ENCODE measurements around the gene DAGLB. TPM values are rescaled to one million over a fixed set of nuclear protein-coding genes. Genes with fewer than 3 reads are reported as not detected.

Gene DAGLB
- total and polyA plus RNA-seq, 2 of the 8 experiments (the other 6 are each of a cell fraction or from before 2014, with no cell fraction given) = 27.0 to 39.6 TPM

DNA sequence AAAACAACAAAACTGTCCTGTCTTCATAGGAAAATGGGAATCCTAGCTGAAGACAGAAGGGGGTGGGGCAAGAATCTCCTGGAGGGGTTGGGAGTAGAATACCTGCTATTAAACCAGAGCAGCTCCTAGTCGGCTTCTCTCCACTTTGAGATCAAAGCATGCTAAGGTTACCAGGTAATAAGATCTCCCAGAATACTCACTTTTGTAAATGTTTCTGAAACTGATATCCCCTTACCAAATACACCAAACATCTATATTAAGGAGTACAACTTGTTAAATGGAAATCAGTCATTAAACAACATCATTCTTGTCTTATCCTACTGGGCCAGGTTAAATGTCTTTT is 29.5 kb upstream of the DAGLB start (continued):
- TF ChIP-seq, protein P1, sequence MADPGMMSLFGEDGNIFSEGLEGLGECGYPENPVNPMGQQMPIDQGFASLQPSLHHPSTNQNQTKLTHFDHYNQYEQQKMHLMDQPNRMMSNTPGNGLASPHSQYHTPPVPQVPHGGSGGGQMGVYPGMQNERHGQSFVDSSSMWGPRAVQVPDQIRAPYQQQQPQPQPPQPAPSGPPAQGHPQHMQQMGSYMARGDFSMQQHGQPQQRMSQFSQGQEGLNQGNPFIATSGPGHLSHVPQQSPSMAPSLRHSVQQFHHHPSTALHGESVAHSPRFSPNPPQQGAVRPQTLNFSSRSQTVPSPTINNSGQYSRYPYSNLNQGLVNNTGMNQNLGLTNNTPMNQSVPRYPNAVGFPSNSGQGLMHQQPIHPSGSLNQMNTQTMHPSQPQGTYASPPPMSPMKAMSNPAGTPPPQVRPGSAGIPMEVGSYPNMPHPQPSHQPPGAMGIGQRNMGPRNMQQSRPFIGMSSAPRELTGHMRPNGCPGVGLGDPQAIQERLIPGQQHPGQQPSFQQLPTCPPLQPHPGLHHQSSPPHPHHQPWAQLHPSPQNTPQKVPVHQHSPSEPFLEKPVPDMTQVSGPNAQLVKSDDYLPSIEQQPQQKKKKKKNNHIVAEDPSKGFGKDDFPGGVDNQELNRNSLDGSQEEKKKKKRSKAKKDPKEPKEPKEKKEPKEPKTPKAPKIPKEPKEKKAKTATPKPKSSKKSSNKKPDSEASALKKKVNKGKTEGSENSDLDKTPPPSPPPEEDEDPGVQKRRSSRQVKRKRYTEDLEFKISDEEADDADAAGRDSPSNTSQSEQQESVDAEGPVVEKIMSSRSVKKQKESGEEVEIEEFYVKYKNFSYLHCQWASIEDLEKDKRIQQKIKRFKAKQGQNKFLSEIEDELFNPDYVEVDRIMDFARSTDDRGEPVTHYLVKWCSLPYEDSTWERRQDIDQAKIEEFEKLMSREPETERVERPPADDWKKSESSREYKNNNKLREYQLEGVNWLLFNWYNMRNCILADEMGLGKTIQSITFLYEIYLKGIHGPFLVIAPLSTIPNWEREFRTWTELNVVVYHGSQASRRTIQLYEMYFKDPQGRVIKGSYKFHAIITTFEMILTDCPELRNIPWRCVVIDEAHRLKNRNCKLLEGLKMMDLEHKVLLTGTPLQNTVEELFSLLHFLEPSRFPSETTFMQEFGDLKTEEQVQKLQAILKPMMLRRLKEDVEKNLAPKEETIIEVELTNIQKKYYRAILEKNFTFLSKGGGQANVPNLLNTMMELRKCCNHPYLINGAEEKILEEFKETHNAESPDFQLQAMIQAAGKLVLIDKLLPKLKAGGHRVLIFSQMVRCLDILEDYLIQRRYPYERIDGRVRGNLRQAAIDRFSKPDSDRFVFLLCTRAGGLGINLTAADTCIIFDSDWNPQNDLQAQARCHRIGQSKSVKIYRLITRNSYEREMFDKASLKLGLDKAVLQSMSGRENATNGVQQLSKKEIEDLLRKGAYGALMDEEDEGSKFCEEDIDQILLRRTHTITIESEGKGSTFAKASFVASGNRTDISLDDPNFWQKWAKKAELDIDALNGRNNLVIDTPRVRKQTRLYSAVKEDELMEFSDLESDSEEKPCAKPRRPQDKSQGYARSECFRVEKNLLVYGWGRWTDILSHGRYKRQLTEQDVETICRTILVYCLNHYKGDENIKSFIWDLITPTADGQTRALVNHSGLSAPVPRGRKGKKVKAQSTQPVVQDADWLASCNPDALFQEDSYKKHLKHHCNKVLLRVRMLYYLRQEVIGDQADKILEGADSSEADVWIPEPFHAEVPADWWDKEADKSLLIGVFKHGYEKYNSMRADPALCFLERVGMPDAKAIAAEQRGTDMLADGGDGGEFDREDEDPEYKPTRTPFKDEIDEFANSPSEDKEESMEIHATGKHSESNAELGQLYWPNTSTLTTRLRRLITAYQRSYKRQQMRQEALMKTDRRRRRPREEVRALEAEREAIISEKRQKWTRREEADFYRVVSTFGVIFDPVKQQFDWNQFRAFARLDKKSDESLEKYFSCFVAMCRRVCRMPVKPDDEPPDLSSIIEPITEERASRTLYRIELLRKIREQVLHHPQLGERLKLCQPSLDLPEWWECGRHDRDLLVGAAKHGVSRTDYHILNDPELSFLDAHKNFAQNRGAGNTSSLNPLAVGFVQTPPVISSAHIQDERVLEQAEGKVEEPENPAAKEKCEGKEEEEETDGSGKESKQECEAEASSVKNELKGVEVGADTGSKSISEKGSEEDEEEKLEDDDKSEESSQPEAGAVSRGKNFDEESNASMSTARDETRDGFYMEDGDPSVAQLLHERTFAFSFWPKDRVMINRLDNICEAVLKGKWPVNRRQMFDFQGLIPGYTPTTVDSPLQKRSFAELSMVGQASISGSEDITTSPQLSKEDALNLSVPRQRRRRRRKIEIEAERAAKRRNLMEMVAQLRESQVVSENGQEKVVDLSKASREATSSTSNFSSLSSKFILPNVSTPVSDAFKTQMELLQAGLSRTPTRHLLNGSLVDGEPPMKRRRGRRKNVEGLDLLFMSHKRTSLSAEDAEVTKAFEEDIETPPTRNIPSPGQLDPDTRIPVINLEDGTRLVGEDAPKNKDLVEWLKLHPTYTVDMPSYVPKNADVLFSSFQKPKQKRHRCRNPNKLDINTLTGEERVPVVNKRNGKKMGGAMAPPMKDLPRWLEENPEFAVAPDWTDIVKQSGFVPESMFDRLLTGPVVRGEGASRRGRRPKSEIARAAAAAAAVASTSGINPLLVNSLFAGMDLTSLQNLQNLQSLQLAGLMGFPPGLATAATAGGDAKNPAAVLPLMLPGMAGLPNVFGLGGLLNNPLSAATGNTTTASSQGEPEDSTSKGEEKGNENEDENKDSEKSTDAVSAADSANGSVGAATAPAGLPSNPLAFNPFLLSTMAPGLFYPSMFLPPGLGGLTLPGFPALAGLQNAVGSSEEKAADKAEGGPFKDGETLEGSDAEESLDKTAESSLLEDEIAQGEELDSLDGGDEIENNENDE (IDR thresholded peaks at IDR 0.05; ENCODE audit: insufficient replicate concordance, low read length) = no peak
- TF ChIP-seq, protein P2, sequence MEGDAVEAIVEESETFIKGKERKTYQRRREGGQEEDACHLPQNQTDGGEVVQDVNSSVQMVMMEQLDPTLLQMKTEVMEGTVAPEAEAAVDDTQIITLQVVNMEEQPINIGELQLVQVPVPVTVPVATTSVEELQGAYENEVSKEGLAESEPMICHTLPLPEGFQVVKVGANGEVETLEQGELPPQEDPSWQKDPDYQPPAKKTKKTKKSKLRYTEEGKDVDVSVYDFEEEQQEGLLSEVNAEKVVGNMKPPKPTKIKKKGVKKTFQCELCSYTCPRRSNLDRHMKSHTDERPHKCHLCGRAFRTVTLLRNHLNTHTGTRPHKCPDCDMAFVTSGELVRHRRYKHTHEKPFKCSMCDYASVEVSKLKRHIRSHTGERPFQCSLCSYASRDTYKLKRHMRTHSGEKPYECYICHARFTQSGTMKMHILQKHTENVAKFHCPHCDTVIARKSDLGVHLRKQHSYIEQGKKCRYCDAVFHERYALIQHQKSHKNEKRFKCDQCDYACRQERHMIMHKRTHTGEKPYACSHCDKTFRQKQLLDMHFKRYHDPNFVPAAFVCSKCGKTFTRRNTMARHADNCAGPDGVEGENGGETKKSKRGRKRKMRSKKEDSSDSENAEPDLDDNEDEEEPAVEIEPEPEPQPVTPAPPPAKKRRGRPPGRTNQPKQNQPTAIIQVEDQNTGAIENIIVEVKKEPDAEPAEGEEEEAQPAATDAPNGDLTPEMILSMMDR (IDR thresholded peaks at IDR 0.05; ENCODE audit: control extremely low read depth in 1 of 3, insufficient read depth in 1 of 3, low read depth in 1 of 3, low read length in 3 of 3) = no peak
- TF ChIP-seq KDM5A (IDR thresholded peaks at IDR 0.05; ENCODE audit: low read length) (no peak), SRF (IDR thresholded peaks at IDR 0.05; ENCODE audit: low read depth, low read length) (no peak)
- TF ChIP-seq, protein P3, sequence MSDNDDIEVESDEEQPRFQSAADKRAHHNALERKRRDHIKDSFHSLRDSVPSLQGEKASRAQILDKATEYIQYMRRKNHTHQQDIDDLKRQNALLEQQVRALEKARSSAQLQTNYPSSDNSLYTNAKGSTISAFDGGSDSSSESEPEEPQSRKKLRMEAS (IDR thresholded peaks at IDR 0.05) = no peak
